Ovary (tissue), 10 donors: ENCODE results near the gene SLPI. TPM values are rescaled to one million over a fixed set of nuclear protein-coding genes. Genes with fewer than 3 reads are reported as not detected.

Experiments used
- DNase-seq, 5 donors: peaks; one replicate each; pipeline ENCODE4 v3.0.0-alpha.2; 2019 to 2020
- H3K27ac ChIP-seq, 2 donors: fragments of 200-600 bp; one replicate each; pipeline versions ENCODE4 v1.5.1 to v1.8.0; 2019 to 2022
- H3K27me3 ChIP-seq: fragments of 200-600 bp; one replicate; pipeline ENCODE4 v1.8.0; 2022
- H3K36me3 ChIP-seq: fragments of 200-600 bp; sonication (generic); one replicate; pipeline ENCODE4 v1.5.1; 2019
- H3K4me1 ChIP-seq: one replicate; pipeline ENCODE4 v1.8.1; 2013; ENCODE audit warnings: mild to moderate bottlenecking, moderate library complexity; ENCODE audit not compliant: insufficient read depth
- H3K4me3 ChIP-seq: fragments of 200-600 bp; sonication (generic); one replicate; pipeline ENCODE4 v1.5.1; 2017
- H3K9me3 ChIP-seq, 2 donors: fragments of 200-600 bp in 1 of 2; sonication (generic) in 1 of 2; one replicate each; pipeline versions ENCODE4 v1.5.1 to v1.8.1; 2013 to 2019; ENCODE audit warnings: mild to moderate bottlenecking in 1 of 2, moderate library complexity in 1 of 2
- CTCF ChIP-seq, 3 donors: fragments of 450-650 bp in 2 of 3; fragments of 200-600 bp in 1 of 3; IDR thresholded peaks; one replicate each; pipeline versions ENCODE4 v1.5.1 to v1.8.0; 2016 to 2022; ENCODE audit warnings: antibody characterized with exemption in 3 of 3, mild to moderate bottlenecking in 1 of 3
- EP300 ChIP-seq: sonication (generic); formaldehyde crosslinking; IDR thresholded peaks from one replicate; pipeline ENCODE4 v1.6.1; 2017; ENCODE audit warnings: antibody characterized with exemption
- POLR2A ChIP-seq: fragments of 450-650 bp; IDR thresholded peaks from one replicate; pipeline ENCODE4 v1.6.1; 2017; ENCODE audit warnings: antibody characterized with exemption, mild to moderate bottlenecking, moderate library complexity
- WGBS, 3 donors: extraction: QIAGEN DNeasy Blood & Tissue Kit in 1 of 3; methylation state at CpG; one replicate each; pipeline versions ENCODE4 v1.1.5 to v1.1.7; 2013 to 2017; 5-methylcytosine and 5-hydroxymethylcytosine counted together
- intact Hi-C, 4 donors: fragments of 100-400 bp; cut with DNase I; formaldehyde crosslinking; loops; one replicate each; pipeline versions ENCODE4 v1.11.0 to v1.15.1; 2022 to 2023
- long read RNA-seq, 3 donors: library from polyadenylated mRNA in 2 of 3; unstranded in 2 of 3; transcript quantifications; one replicate each; pipeline ENCODE4 v2.0.0 and lab custom pipeline, GENCODE V29; 2021 to 2026
- polyA plus RNA-seq, 2 donors: library from polyadenylated mRNA; stranded (reverse); fragments of 200-250 nt in 1 of 2; fragments of 350-450 nt in 1 of 2; fragmentation: Illumina TruSeq in 1 of 2; extraction: RNeasy Lipid Tissue Mini Kit (QIAGEN cat#74804) in 1 of 2; gene quantifications; one replicate each; pipeline ENCODE4 v1.2.3, GENCODE V29; 2013 to 2014
- total RNA-seq, 7 donors: library from RNA; depleted of rRNA in 2 of 7; stranded (reverse); fragments of >200 nt in 2 of 7; fragmentation: NEBNext Ultra II Directional in 3 of 7; extraction: Animal tissue kit (Norgen Biotek cat#: 25700) in 3 of 7; gene quantifications; one replicate each; pipeline versions ENCODE4 v1.1.0 to v1.2.4, GENCODE V29; 2016 to 2023
- donor health status: DM: no; HTN: no; CAD: no; lungs with moderate emphysema.
- donor health status: DM: no; HTN: no; CAD: no.
- donor health status: Bipolar disorder and iron deficiency.
- donor health status: DM: yes; HTN: yes; CAD: no.
- donor health status: DM: no; HTN: no; CAD: no.
- donor health status: DM: yes; HTN: yes; CAD: no.

Gene SLPI
- total RNA-seq (100 to 1,000 TPM in 2 of 7 donors, 10 to 100 TPM in 3, 1 to 10 TPM in 1, not detected in 1; 4.0 to 622 (median 33.3) TPM), polyA plus RNA-seq (10 to 100 TPM; 16.6 to 45.5 TPM)
- long read RNA-seq, donor 1: 0 reads
- long read RNA-seq, donor 2, partial matches to known transcripts: 0 of 4 reads
- long read RNA-seq, donor 2, other reads (novel, unspliced or antisense): 0 of 4 reads
- long read RNA-seq, donor 3, transcript SLPI-201 (4 exons, 596 nt): major isoform, 14 of 18 reads
- long read RNA-seq, donor 3, partial matches to known transcripts: 4 of 18 reads
- long read RNA-seq, donor 3, other reads (novel, unspliced or antisense): 0 of 18 reads

DNA sequence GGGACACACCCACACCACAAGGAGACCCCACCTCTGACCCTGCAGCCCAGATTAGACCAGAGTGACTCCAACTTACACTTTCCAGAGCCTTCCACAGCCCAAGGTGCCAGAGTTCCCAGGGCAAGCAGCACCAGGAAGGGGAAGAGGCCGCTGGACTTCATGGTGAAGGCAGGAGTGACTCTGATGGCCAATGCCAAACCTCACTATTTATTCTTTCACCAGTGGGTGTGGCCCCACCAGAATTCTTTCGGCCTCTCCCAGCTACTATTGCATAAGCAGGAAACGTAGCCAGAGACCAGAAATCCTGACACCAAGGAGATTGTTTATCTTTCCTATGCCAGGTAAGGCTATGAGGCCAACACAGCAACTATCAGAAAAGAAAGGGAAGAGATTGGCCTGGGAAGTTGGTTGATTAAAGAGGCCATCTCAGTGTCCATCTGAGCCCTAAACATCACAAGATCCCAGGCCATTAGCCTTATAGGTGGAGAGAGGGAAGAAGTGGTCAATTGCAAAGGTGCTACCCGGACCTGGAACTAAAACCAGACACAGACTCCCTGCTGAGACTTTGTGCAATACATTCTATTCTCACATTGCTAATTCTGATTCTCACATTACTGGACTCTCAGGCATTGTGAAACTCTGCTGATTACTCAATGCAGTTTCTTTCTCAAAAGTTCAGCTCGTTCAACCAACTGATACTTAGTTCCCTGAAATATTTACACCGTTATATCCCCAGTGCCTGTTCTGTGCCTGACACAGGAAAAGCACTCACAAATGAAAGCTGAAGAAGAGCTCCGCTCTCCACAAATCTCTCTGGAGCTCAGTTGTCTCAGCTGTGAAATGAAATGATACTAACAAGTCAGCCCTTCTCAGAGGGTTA, at the start of gene SLPI:
TSS of gene SLPI (minus strand) at position 182 of the 880 bp plus-strand sequence. CDS start at position 161, 21 bp downstream.
- Histone ChIP-seq H3K4me3 (no peak within 1 kb of the TSS), H3K27ac (no peak within 1 kb of the TSS), H3K9me3 (no peaks in the 10 kb centered on the region), H3K4me1 (no peaks in the 10 kb centered on the region), H3K36me3 (no peaks in the 10 kb centered on the region), H3K27me3 (no peaks in the 10 kb centered on the region)
- intact Hi-C loops: no loop called here
- DNase-seq: no peak
- WGBS, 3 donors: 53 to 63% (median 57%) methylated on average over 7 of the region's 7 CpGs
- no peak for TF ChIP-seq EP300
- TF ChIP-seq CTCF (IDR thresholded peaks at IDR 0.05): no peak
- no peak for TF ChIP-seq POLR2A

DNA sequence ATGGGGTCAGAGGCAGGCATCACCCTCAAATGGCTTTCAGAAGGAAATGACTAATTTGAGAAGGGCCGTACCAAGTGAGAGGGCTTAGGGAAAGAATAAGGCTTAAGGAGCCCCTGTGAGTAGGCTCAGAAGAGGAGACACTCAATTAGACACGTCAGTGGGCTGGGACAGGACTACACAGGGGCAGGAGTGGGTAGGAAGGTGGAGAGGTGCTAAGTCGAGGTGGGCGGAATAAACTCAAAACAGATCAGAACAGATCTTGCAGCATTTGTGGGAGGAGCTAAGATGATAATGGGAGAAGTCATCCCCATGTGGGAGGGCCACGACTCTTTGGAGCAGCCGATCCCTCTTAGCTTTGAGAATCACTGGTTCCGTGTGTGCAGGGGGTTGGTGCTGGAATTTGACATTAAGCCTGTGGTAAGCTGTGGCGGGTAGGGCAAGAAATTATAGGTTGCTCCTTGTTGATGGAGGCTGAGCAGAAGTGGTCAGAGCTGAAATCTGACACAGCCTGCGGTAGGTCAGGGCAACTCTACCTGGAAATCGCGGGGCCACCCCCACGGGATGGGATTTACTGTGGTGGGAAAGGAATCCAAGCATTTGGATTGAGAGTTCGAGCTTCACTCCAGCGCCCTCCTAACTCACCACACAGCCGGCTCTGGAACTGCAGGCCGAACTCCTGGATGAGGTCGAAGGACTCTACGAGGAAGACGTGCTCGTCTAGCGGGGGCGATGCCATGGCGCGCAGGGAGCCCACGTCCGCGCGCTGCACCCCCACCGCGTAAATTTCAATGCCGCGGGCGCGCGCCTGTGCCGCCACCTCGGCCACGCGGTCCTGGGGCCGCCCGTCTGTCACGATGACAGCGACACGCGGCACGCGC, 49.5 kb upstream of the SLPI start:
- TF ChIP-seq POLR2A (no peak), EP300 (no peak), CTCF (IDR thresholded peaks at IDR 0.05) (no peak)
- no peaks in the 10 kb centered on the region for H3K4me1 ChIP-seq
- no peaks in the 10 kb centered on the region for H3K27me3 ChIP-seq
- no peak overlapping the region for H3K27ac ChIP-seq
- H3K9me3 ChIP-seq: no peaks in the 10 kb centered on the region
- H3K36me3 ChIP-seq: no peaks in the 10 kb centered on the region
- 57 to 68% (median 57%) methylated on average over 47 of the region's 47 CpGs for WGBS, 3 donors
- H3K4me3 ChIP-seq: no peak overlapping the region
- no peak for DNase-seq
- intact Hi-C loops: no loop called here

DNA sequence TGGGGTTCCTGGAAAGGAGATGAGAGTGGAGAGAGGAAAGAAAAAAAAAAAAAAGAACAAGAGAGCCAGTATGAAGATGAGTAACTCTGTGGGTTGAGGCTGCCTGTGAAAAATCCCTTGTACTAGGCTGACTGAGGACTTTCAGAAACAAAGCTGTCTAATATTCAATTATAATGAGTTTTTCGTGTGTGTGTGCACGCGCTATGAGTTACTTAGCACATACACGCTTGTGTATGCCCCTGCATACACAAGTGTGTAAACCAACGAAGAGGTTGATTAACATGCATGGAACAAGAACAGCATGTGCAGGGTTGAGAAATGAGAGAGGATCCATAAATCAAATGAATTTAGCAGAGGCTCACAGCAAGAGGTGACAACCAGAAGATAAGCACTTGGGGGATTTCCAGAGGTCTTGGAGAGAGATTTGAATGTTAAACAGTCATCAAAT, 47.5 kb upstream of the SLPI start:
- intact Hi-C loops: no loop called here
- TF ChIP-seq POLR2A (no peak), CTCF (IDR thresholded peaks at IDR 0.05) (no peak), EP300 (no peak)
- H3K27me3 ChIP-seq: no peaks in the 10 kb centered on the region
- 59 to 65% (median 63%) methylated on average over 5 of the region's 5 CpGs for WGBS, 3 donors
- no peak overlapping the region for H3K4me3 ChIP-seq
- H3K4me1 ChIP-seq: no peaks in the 10 kb centered on the region
- no peaks in the 10 kb centered on the region for H3K9me3 ChIP-seq
- H3K36me3 ChIP-seq: no peaks in the 10 kb centered on the region
- no peak for DNase-seq
- H3K27ac ChIP-seq: no peak overlapping the region

- H3K4me1 ChIP-seq: no peaks in the 10 kb centered on the region
- no peak for DNase-seq
- H3K27ac ChIP-seq: no peak overlapping the region
- H3K27me3 ChIP-seq: no peaks in the 10 kb centered on the region
- no peak for TF ChIP-seq EP300
- TF ChIP-seq POLR2A: no peak
- TF ChIP-seq CTCF (IDR thresholded peaks at IDR 0.05): no peak
- 37 to 40% (median 38%) methylated on average over 4 of the region's 4 CpGs for WGBS, 3 donors
- intact Hi-C loops: no loop called here
- H3K4me3 ChIP-seq: no peak overlapping the region
- no peaks in the 10 kb centered on the region for H3K36me3 ChIP-seq
- H3K9me3 ChIP-seq: no peaks in the 10 kb centered on the region
Observed at GRCh38 chr20:45300961-45301360, 46.6 kb upstream of the SLPI start.
